SHP77 treated with DMSO at 0.1 percent for 48 hours (cell line): ENCODE measurements around the gene HS2ST1.
"Not testable (repeated sequence)": the region's sequence is repeated elsewhere in the genome, so short reads cannot be mapped to it uniquely, and the experiment has no call there.

Source experiments
- DNase-seq: peaks from one replicate; lab custom pipeline; 2025; lab: John Stamatoyannopoulos, UW

The HS2ST1 gene

GRCh38 chr1:87023326-87023725, 108.9 kb downstream of the HS2ST1 start:
- DNase-seq, result no peak

- peak; percentile 13 for DNase-seq
These were observed 110.6 kb downstream of the HS2ST1 start for GRCh38 chr1:87024936-87025540.

- DNase-seq, result not testable (repeated sequence)
These were observed 113.1 kb downstream of the HS2ST1 start for GRCh38 chr1:87027561-87027960.

GRCh38 chr1:87028576-87028975, 114.1 kb downstream of the HS2ST1 start:
- no peak for DNase-seq

GRCh38 chr1:87030740-87031690, 116.6 kb downstream of the HS2ST1 start:
- DNase-seq, result no peak

- no peak for DNase-seq
These were observed 119.9 kb downstream of the HS2ST1 start for GRCh38 chr1:87034351-87034750.

- DNase-seq, result no peak
These were observed 124.7 kb downstream of the HS2ST1 start for GRCh38 chr1:87039096-87039495.

- no peak for DNase-seq
These were observed 127.8 kb downstream of the HS2ST1 start for GRCh38 chr1:87042111-87042811.

- no peak for DNase-seq
These were observed 130.0 kb downstream of the HS2ST1 start for GRCh38 chr1:87044424-87044823.

- DNase-seq, result no peak
These were observed 130.4 kb downstream of the HS2ST1 start for GRCh38 chr1:87044840-87045239.

GRCh38 chr1:87045761-87046304, 131.4 kb downstream of the HS2ST1 start:
- no peak for DNase-seq

- no peak for DNase-seq
These were observed 132.5 kb downstream of the HS2ST1 start for GRCh38 chr1:87046951-87047350.

GRCh38 chr1:87048237-87048636, 133.8 kb downstream of the HS2ST1 start:
- no peak for DNase-seq

- DNase-seq, result no peak
These were observed 137.5 kb downstream of the HS2ST1 start for GRCh38 chr1:87051965-87052364.

GRCh38 chr1:87052400-87052799, 138.0 kb downstream of the HS2ST1 start:
- no peak for DNase-seq

GRCh38 chr1:87052961-87053360, 138.5 kb downstream of the HS2ST1 start:
- DNase-seq, result no peak

GRCh38 chr1:87053446-87053845, 139.0 kb downstream of the HS2ST1 start:
- no peak for DNase-seq

- DNase-seq, result no peak
These were observed 142.5 kb downstream of the HS2ST1 start for GRCh38 chr1:87056974-87057373.

GRCh38 chr1:87058343-87058649, 143.9 kb downstream of the HS2ST1 start:
- DNase-seq, result no peak

GRCh38 chr1:87061742-87062156, 147.3 kb downstream of the HS2ST1 start:
- DNase-seq, result no peak

- no peak for DNase-seq
These were observed 148.3 kb downstream of the HS2ST1 start for GRCh38 chr1:87062687-87063086.

- no peak for DNase-seq
These were observed 149.9 kb downstream of the HS2ST1 start for GRCh38 chr1:87064309-87064708.

- no peak for DNase-seq
These were observed 150.6 kb downstream of the HS2ST1 start for GRCh38 chr1:87064986-87065385.
